H1 (cell line): ENCODE results near the gene SRPX2. TPM values are rescaled to one million over a fixed set of nuclear protein-coding genes. Genes with fewer than 3 reads are reported as not detected.

Experiments used
- CTCF ChIA-PET: fragments of 300-600 bp; sonication (Branson Sonifier 250); formaldehyde crosslinking; loops from one replicate; lab custom pipeline; 2021; ENCODE audit not compliant: partially characterized antibody; lab: Charles Lee
- POLR2A ChIA-PET: fragments of 300-600 bp; sonication (Branson Sonifier 250); formaldehyde crosslinking; loops from one replicate; lab custom pipeline; 2021; ENCODE audit warnings: inconsistent platforms; ENCODE audit not compliant: partially characterized antibody; lab: Charles Lee
- DNase-seq, 2 experiments: peaks; one replicate each; pipeline versions ENCODE4 v3.0.0 to v3.0.0-alpha.2; 2010 to 2022; ENCODE audit warnings: low spot score in 2 of 2, low read depth in 1 of 2, mixed read lengths in 1 of 2
- FAIRE-seq: peaks from 2 replicates; lab custom pipeline; 2011; peaks lifted over from hg19 to GRCh38; lab: Jason Lieb, UNC
- H2AFZ ChIP-seq: 2 replicates; pipeline ENCODE4 v1.8.1; 2012; ENCODE audit warnings: low read length, inconsistent platforms
- H2AK5ac ChIP-seq: 2 replicates; pipeline ENCODE4 v1.6.1; 2013; ENCODE audit warnings: low read depth, low read length
- H2BK120ac ChIP-seq: replicated peaks from 2 replicates; pipeline ENCODE3; 2013; ENCODE audit warnings: low read depth, low read length, inconsistent platforms
- H2BK12ac ChIP-seq: 2 replicates; pipeline ENCODE4 v1.6.1; 2013; ENCODE audit warnings: low read depth, low read length
- H2BK15ac ChIP-seq: 2 replicates; pipeline ENCODE4 v1.6.1; 2013; ENCODE audit warnings: low read length
- H2BK20ac ChIP-seq: 2 replicates; pipeline ENCODE4 v1.6.1; 2013; ENCODE audit warnings: low read length
- H2BK5ac ChIP-seq: 2 replicates; pipeline ENCODE4 v1.6.1; 2013; ENCODE audit warnings: low read depth, low read length
- H3K14ac ChIP-seq: 2 replicates; pipeline ENCODE4 v1.6.1; 2013; ENCODE audit warnings: inconsistent platforms; ENCODE audit not compliant: insufficient read length
- H3K18ac ChIP-seq: 2 replicates; pipeline ENCODE4 v1.6.1; 2013; ENCODE audit warnings: low read length; ENCODE audit errors: extremely low read depth
- H3K23ac ChIP-seq: 2 replicates; pipeline ENCODE4 v1.6.1; 2013; ENCODE audit warnings: inconsistent platforms; ENCODE audit not compliant: insufficient read length
- H3K23me2 ChIP-seq: 2 replicates; pipeline ENCODE4 v1.6.1; 2013; ENCODE audit warnings: low read depth, low read length
- H3K27ac ChIP-seq: 2 replicates; pipeline ENCODE4 v1.6.1; 2011; ENCODE audit warnings: low read depth, low read length, inconsistent platforms
- H3K27me3 ChIP-seq, 4 experiments: replicated peaks in 1 of 4; 1 replicate in 1 of 4; 2 replicates in 3 of 4; pipeline versions ENCODE4 v1.6.1 to v1.8.1; 2011 to 2013; ENCODE audit warnings: low read length in 3 of 4, mild to moderate bottlenecking in 3 of 4, inconsistent platforms in 2 of 4, mixed read lengths in 2 of 4, moderate library complexity in 1 of 4; ENCODE audit not compliant: control insufficient read depth in 3 of 4, insufficient read depth in 3 of 4; ENCODE audit errors: extremely low read depth in 1 of 4
- H3K36me3 ChIP-seq, 4 experiments: 2 replicates each; pipeline versions ENCODE4 v1.6.1 to v1.8.1; 2011 to 2013; ENCODE audit warnings: mild to moderate bottlenecking in 4 of 4, low read length in 3 of 4, moderate library complexity in 2 of 4, control low read depth in 1 of 4, inconsistent platforms in 1 of 4; ENCODE audit not compliant: insufficient read depth in 4 of 4, control insufficient read depth in 2 of 4
- H3K4ac ChIP-seq: replicated peaks from 2 replicates; pipeline ENCODE3; 2013; ENCODE audit warnings: low read length, low read depth, mixed read lengths, inconsistent platforms; ENCODE audit not compliant: insufficient read length
- H3K4me1 ChIP-seq, 4 experiments: replicated peaks in 1 of 4; 1 replicate in 1 of 4; 2 replicates in 3 of 4; pipeline versions ENCODE4 v1.6.1 to v1.8.1; 2011 to 2013; ENCODE audit warnings: low read length in 3 of 4, inconsistent platforms in 2 of 4, mixed read lengths in 1 of 4; ENCODE audit not compliant: insufficient read depth in 4 of 4, control insufficient read depth in 3 of 4
- H3K4me2 ChIP-seq, 2 experiments: 2 replicates each; pipeline versions ENCODE4 v1.6.1 to v1.8.1; 2011 to 2013; ENCODE audit warnings: low read depth in 2 of 2, low read length in 2 of 2, control low read depth in 1 of 2, inconsistent platforms in 1 of 2, mild to moderate bottlenecking in 1 of 2; ENCODE audit not compliant: insufficient read depth in 1 of 2
- H3K4me3 ChIP-seq, 4 experiments: fragments of 200-600, 300-600 bp in 1 of 4; sonication (generic), shearing (Covaris generic), sonication (Bioruptor Twin) in 1 of 4; 2 replicates each; pipeline versions ENCODE4 v1.5.1 to v1.8.1; 2011 to 2016; ENCODE audit warnings: low read length in 4 of 4, low read depth in 3 of 4, control low read depth in 2 of 4, inconsistent platforms in 2 of 4, mild to moderate bottlenecking in 2 of 4, mixed read lengths in 1 of 4, moderate library complexity in 1 of 4; ENCODE audit not compliant: insufficient read depth in 2 of 4; ENCODE audit errors: extremely low read depth in 1 of 4
- H3K56ac ChIP-seq: replicated peaks from 2 replicates; pipeline ENCODE3; 2013; ENCODE audit warnings: low read depth, mild to moderate bottlenecking, mixed read lengths, low read length, inconsistent platforms; ENCODE audit not compliant: insufficient read length
- H3K79me1 ChIP-seq: 2 replicates; pipeline ENCODE4 v1.6.1; 2013; ENCODE audit warnings: low read depth, low read length, control low read depth
- H3K79me2 ChIP-seq, 2 experiments: 2 replicates each; pipeline versions ENCODE4 v1.6.1 to v1.8.1; 2012 to 2013; ENCODE audit warnings: low read length in 2 of 2, mild to moderate bottlenecking in 2 of 2, inconsistent platforms in 1 of 2; ENCODE audit not compliant: insufficient read depth in 2 of 2, control insufficient read depth in 1 of 2
- H3K9ac ChIP-seq, 4 experiments: replicated peaks in 1 of 4; 1 replicate in 1 of 4; 2 replicates in 3 of 4; pipeline versions ENCODE4 v1.6.1 to v1.8.1; 2011 to 2013; ENCODE audit warnings: low read depth in 3 of 4, low read length in 3 of 4, control low read depth in 2 of 4, mild to moderate bottlenecking in 2 of 4, moderate library complexity in 2 of 4, inconsistent platforms in 1 of 4; ENCODE audit errors: extremely low read depth in 1 of 4
- H3K9me3 ChIP-seq, 2 experiments: 2 replicates each; pipeline versions ENCODE4 v1.6.1 to v1.8.1; 2012 to 2013; ENCODE audit warnings: mild to moderate bottlenecking in 2 of 2, moderate library complexity in 2 of 2, control low read depth in 1 of 2, inconsistent platforms in 1 of 2, low read depth in 1 of 2, low read length in 1 of 2, mixed read lengths in 1 of 2; ENCODE audit not compliant: insufficient read depth in 2 of 2
- H4K20me1 ChIP-seq, 2 experiments: replicated peaks in 1 of 2; 2 replicates each; pipeline versions ENCODE3 to v1.8.1; 2011 to 2013; ENCODE audit warnings: inconsistent platforms in 2 of 2, low read length in 2 of 2, mild to moderate bottlenecking in 1 of 2; ENCODE audit not compliant: insufficient read depth in 2 of 2, control insufficient read depth in 1 of 2
- H4K5ac ChIP-seq: 2 replicates; pipeline ENCODE4 v1.6.1; 2013; ENCODE audit warnings: low read length, low read depth, mixed read lengths, inconsistent platforms; ENCODE audit not compliant: insufficient read length
- H4K8ac ChIP-seq: 2 replicates; pipeline ENCODE4 v1.8.0; 2013; ENCODE audit warnings: mild to moderate bottlenecking, moderate library complexity, low read length, inconsistent platforms; ENCODE audit not compliant: insufficient read depth; ENCODE audit errors: extremely low read depth
- H4K91ac ChIP-seq: replicated peaks from 2 replicates; pipeline ENCODE3; 2013; ENCODE audit warnings: low read length, mixed read lengths, inconsistent platforms; ENCODE audit not compliant: insufficient read length
- FOSL1 ChIP-seq: IDR thresholded peaks from 2 replicates; pipeline ENCODE4 v1.6.1; 2011; ENCODE audit warnings: mild to moderate bottlenecking, low read depth, low read length, moderate library complexity; ENCODE audit not compliant: insufficient read depth
- GTF2F1 ChIP-seq: IDR thresholded peaks from 2 replicates; pipeline ENCODE4 v1.6.1; 2012; ENCODE audit warnings: low read depth, low read length, improper control_type of control experiment, borderline replicate concordance
- HDAC2 ChIP-seq, 2 experiments: fragments of 300-600 bp in 1 of 2; sonication (generic) in 1 of 2; IDR thresholded peaks; 2 replicates each; pipeline ENCODE4 v1.6.1; 2011 to 2012; ENCODE audit warnings: low read depth in 2 of 2, low read length in 2 of 2, mild to moderate bottlenecking in 2 of 2, moderate library complexity in 2 of 2, borderline replicate concordance in 1 of 2, inconsistent platforms in 1 of 2
- KDM1A ChIP-seq: fragments of 200-600, 300-600 bp; sonication (generic); IDR thresholded peaks from 2 replicates; pipeline ENCODE4 v1.7.1; 2016; ENCODE audit warnings: mild to moderate bottlenecking, low read length, borderline replicate concordance
- NANOG ChIP-seq: IDR thresholded peaks from 2 replicates; pipeline ENCODE4 v1.6.1; 2011; ENCODE audit warnings: low read length, low read depth, mild to moderate bottlenecking, inconsistent platforms; ENCODE audit not compliant: insufficient read depth, poor library complexity, severe bottlenecking
- PHF8 ChIP-seq: fragments of 200-600 bp; sonication (generic); conservative IDR thresholded peaks from 2 replicates; pipeline ENCODE4 v1.7.1; 2012; ENCODE audit warnings: low read depth, mild to moderate bottlenecking, inconsistent platforms, low read length, moderate library complexity
- RAD21 ChIP-seq, 2 experiments: IDR thresholded peaks in 1 of 2; conservative IDR thresholded peaks in 1 of 2; 2 replicates each; pipeline ENCODE4 v1.6.1; 2011; ENCODE audit warnings: low read depth in 2 of 2, low read length in 2 of 2, improper control_type of control experiment in 1 of 2, inconsistent platforms in 1 of 2, mild to moderate bottlenecking in 1 of 2, moderate library complexity in 1 of 2
- SAP30 ChIP-seq: fragments of 300-600 bp; sonication (generic); IDR thresholded peaks from 2 replicates; pipeline ENCODE4 v1.7.1; 2012; ENCODE audit warnings: low read length, moderate library complexity, mild to moderate bottlenecking, inconsistent platforms; ENCODE audit not compliant: insufficient read depth, insufficient replicate concordance
- SP2 ChIP-seq: IDR thresholded peaks from 2 replicates; pipeline ENCODE4 v1.6.1; 2012; ENCODE audit warnings: mild to moderate bottlenecking, low read length, inconsistent platforms
- TAF7 ChIP-seq: optimal IDR thresholded peaks from 2 replicates; pipeline ENCODE3; 2011; ENCODE audit warnings: low read depth, mild to moderate bottlenecking, inconsistent platforms, low read length, moderate library complexity, borderline replicate concordance
- YY1 ChIP-seq: IDR thresholded peaks from 2 replicates; pipeline ENCODE4 v1.6.1; 2011; ENCODE audit warnings: low read depth, mild to moderate bottlenecking, low read length
- ZNF274 ChIP-seq: IDR thresholded peaks from 2 replicates; pipeline ENCODE4 v1.7.0; 2012; ENCODE audit warnings: low read length, borderline replicate concordance; ENCODE audit errors: extremely low read depth
- WGBS, 2 experiments: shearing (Covaris generic) in 1 of 2; methylation state at CpG; one replicate each; pipeline versions ENCODE4 v1.1.6 to v1.1.7; 2013 to 2015; ENCODE audit warnings: low lambda C conversion rate in 2 of 2, mixed read lengths in 2 of 2, inconsistent platforms in 1 of 2, low coverage in 1 of 2, missing lambda C conversion rate in 1 of 2; ENCODE audit not compliant: insufficient replicate concordance in 2 of 2, insufficient coverage in 1 of 2, insufficient read length in 1 of 2; ENCODE audit errors: extremely low coverage in 1 of 2, missing lambda C conversion rate in 1 of 2; 5-methylcytosine and 5-hydroxymethylcytosine counted together
- polyA plus RNA-seq, 7 experiments: library from polyadenylated mRNA; depleted of rRNA in 3 of 7; stranded (reverse) in 5 of 7; unstranded in 2 of 7; fragments of >200 nt in 5 of 7; fragments of 200-250 nt in 2 of 7; gene quantifications; 1 replicate in 5 of 7; 2 replicates in 1 of 7; 4 replicates in 1 of 7; pipeline versions ENCODE4 v1.2.1 to v1.2.3, GENCODE V29; 2011 to 2013; ENCODE audit warnings: missing spikeins in 2 of 7, mixed read lengths in 2 of 7
- total RNA-seq: library from RNA; stranded (reverse); fragmentation: NEBNext Ultra II Directional; extraction: Animal tissue kit (Norgen Biotek cat#: 25700); gene quantifications from 2 replicates; pipeline ENCODE4 v1.2.1, GENCODE V29; 2021

SRPX2 gene
- total and polyA plus RNA-seq, 2 of the 8 experiments (the other 6 are each of a cell fraction or from before 2014, with no cell fraction given), result not detected

GRCh38 chrX:100687128-100687527 lies 43.1 kb downstream of the SRPX2 start:
- DNase-seq (no peak), FAIRE-seq (no peak)
- no peaks in the 10 kb centered on the region for H3K4me1 ChIP-seq
- WGBS, 2 experiments, result 80% methylated on average over 2 of the region's 6 CpGs; no CpG with 5 or more reads in 1 of the 2 experiments
- H3K27ac ChIP-seq, result no peak overlapping the region
- no peak overlapping the region for H3K14ac ChIP-seq
- no peak overlapping the region for H2BK15ac ChIP-seq
- ChIA-PET POLR2A (no interaction called here), CTCF (interaction anchor here (0.7 to 8.1 kb wide), 8 partner anchors 14 to 239 kb away, joined by 3 to 129 read pairs (median 11); partner anchors contain the start of gene SYTL4)
- H4K20me1 ChIP-seq, result no peaks in the 10 kb centered on the region
- H3K23me2 ChIP-seq, result no peaks in the 10 kb centered on the region
- no peak overlapping the region for H3K4me2 ChIP-seq
- H2AFZ ChIP-seq, result no peak overlapping the region
- H2BK120ac ChIP-seq, result no peak overlapping the region
- H3K9me3 ChIP-seq, result no peaks in the 10 kb centered on the region
- H2BK12ac ChIP-seq, result no peak overlapping the region
- no peak overlapping the region for H3K23ac ChIP-seq
- H2AK5ac ChIP-seq, result no peak overlapping the region
- no peak overlapping the region for H4K5ac ChIP-seq
- no peak overlapping the region for H4K91ac ChIP-seq
- no peaks in the 10 kb centered on the region for H3K36me3 ChIP-seq
- H4K8ac ChIP-seq, result no peak overlapping the region
- no peak overlapping the region for H3K9ac ChIP-seq
- H3K4me3 ChIP-seq, result no peak overlapping the region
- H2BK20ac ChIP-seq, result no peak overlapping the region
- H3K79me1 ChIP-seq, result no peaks in the 10 kb centered on the region
- no peak overlapping the region for H2BK5ac ChIP-seq
- H3K56ac ChIP-seq, result no peak overlapping the region
- H3K27me3 ChIP-seq, result no peaks in the 10 kb centered on the region
- H3K79me2 ChIP-seq, result no peaks in the 10 kb centered on the region
- H3K4ac ChIP-seq, result no peak overlapping the region
- no peak overlapping the region for H3K18ac ChIP-seq
- TF ChIP-seq ZNF274 (no peak), GTF2F1 (no peak), FOSL1 (no peak), RAD21 (IDR thresholded peaks at IDR 0.05 in 1 of 2, conservative IDR thresholded peaks at IDR 0.05 in 1 of 2; ENCODE audit: low read depth in 2 of 2, low read length in 2 of 2) (no peak), KDM1A (no peak), NANOG (no peak), YY1 (no peak), SAP30 (no peak), TAF7 (no peak), PHF8 (no peak), HDAC2 (IDR thresholded peaks at IDR 0.05; ENCODE audit: borderline replicate concordance in 1 of 2, low read depth in 2 of 2, low read length in 2 of 2) (no peak), SP2 (no peak)
